Fibroblast of upper back skin (primary cell): ENCODE data around the gene TRIM14.
A peak's percentile ranks its signal among the peaks of the same experiment; 100 is the strongest.
"Not testable (repeated sequence)": the region's sequence is repeated elsewhere in the genome, so short reads cannot be mapped to it uniquely, and the experiment has no call there.

Experiments used
- DNase-seq: peaks from one replicate; pipeline ENCODE4 v3.0.0-alpha.2; 2013

TRIM14 gene

GRCh38 chr9:98104445-98104881 lies 14.6 kb downstream of the TRIM14 start:
- DNase-seq = no peak

GRCh38 chr9:98101868-98102273 lies 17.2 kb downstream of the TRIM14 start:
- DNase-seq = no peak

- no peak for DNase-seq
Observed at GRCh38 chr9:98101416-98101815, 17.6 kb downstream of the TRIM14 start.

GRCh38 chr9:98100456-98100855 lies 18.6 kb downstream of the TRIM14 start:
- DNase-seq = no peak

GRCh38 chr9:98099898-98100297 lies 19.1 kb downstream of the TRIM14 start:
- no peak for DNase-seq

- no peak for DNase-seq
Observed at GRCh38 chr9:98099346-98099745, 19.7 kb downstream of the TRIM14 start.

- no peak for DNase-seq
Observed at GRCh38 chr9:98097836-98098235, 21.2 kb downstream of the TRIM14 start.

GRCh38 chr9:98096091-98096490 lies 22.9 kb downstream of the TRIM14 start:
- DNase-seq = no peak

- DNase-seq = no peak
Observed at GRCh38 chr9:98095401-98095800, 23.6 kb downstream of the TRIM14 start.

- DNase-seq = no peak
Observed at GRCh38 chr9:98094851-98095250, 24.2 kb downstream of the TRIM14 start.

- no peak for DNase-seq
Observed at GRCh38 chr9:98094316-98094715, 24.7 kb downstream of the TRIM14 start.

GRCh38 chr9:98092613-98092931 lies 26.4 kb downstream of the TRIM14 start:
- DNase-seq = no peak

GRCh38 chr9:98091735-98092612 lies 27.0 kb downstream of the TRIM14 start:
- peak; percentile 28 for DNase-seq

- DNase-seq = not testable (repeated sequence)
Observed at GRCh38 chr9:98090674-98091073, 28.3 kb downstream of the TRIM14 start.

- DNase-seq = peak; percentile 49
Observed at GRCh38 chr9:98087420-98088354, 31.3 kb downstream of the TRIM14 start.

- no peak for DNase-seq
Observed at GRCh38 chr9:98086461-98086860, 32.6 kb downstream of the TRIM14 start.

- DNase-seq = no peak
Observed at GRCh38 chr9:98085944-98086343, 33.1 kb downstream of the TRIM14 start.

GRCh38 chr9:98085058-98085457 lies 34.0 kb downstream of the TRIM14 start:
- DNase-seq = no peak

- DNase-seq = no peak
Observed at GRCh38 chr9:98084396-98084795, 34.6 kb downstream of the TRIM14 start.

- no peak for DNase-seq
Observed at GRCh38 chr9:98083566-98084183, 35.3 kb downstream of the TRIM14 start.

GRCh38 chr9:98083061-98083501 lies 35.9 kb downstream of the TRIM14 start:
- no peak for DNase-seq

- peak; percentile 6 for DNase-seq
Observed at GRCh38 chr9:98081477-98082219, 37.4 kb downstream of the TRIM14 start.

- no peak for DNase-seq
Observed at GRCh38 chr9:98080780-98081179, 38.2 kb downstream of the TRIM14 start.
